Right lobe of liver (tissue), 6 donors: ENCODE measurements around the gene PIGR. TPM values are rescaled to one million over a fixed set of nuclear protein-coding genes. Genes with fewer than 3 reads are reported as not detected.
A peak's percentile ranks its signal among the peaks of the same experiment; 100 is the strongest.

ENCODE experiments used
- ATAC-seq, 4 donors: fragments of 200-7000 bp; cut with Tn5 transposase; one replicate each; pipeline ENCODE4 v1.9.1; 2020; ENCODE audit warnings: mild to moderate bottlenecking in 4 of 4, moderate library complexity in 4 of 4
- DNase-seq, 3 donors: peaks; one replicate each; pipeline ENCODE4 v3.0.0-alpha.2; 2020
- H3K27ac ChIP-seq, 3 donors: fragments of 200-600 bp; one replicate each; pipeline ENCODE4 v1.8.0; 2022
- H3K27me3 ChIP-seq, 2 donors: fragments of 200-600 bp; one replicate each; pipeline ENCODE4 v1.8.0; 2022
- H3K36me3 ChIP-seq, 4 donors: fragments of 200-600 bp; sonication (generic) in 1 of 4; one replicate each; pipeline versions ENCODE4 v1.5.1 to v1.8.0; 2017 to 2022; ENCODE audit warnings: control low read depth in 1 of 4
- H3K4me1 ChIP-seq, 4 donors: fragments of 200-600 bp; sonication (generic) in 1 of 4; one replicate each; pipeline versions ENCODE4 v1.5.1 to v1.8.0; 2017 to 2022; ENCODE audit warnings: control low read depth in 1 of 4
- H3K4me3 ChIP-seq, 3 donors: fragments of 200-600 bp; one replicate each; pipeline ENCODE4 v1.8.0; 2022
- H3K9me3 ChIP-seq, 4 donors: fragments of 200-600 bp; sonication (generic) in 1 of 4; one replicate each; pipeline versions ENCODE4 v1.5.1 to v1.8.0; 2017 to 2022; ENCODE audit warnings: control low read depth in 1 of 4
- POLR2A ChIP-seq: fragments of 450-650 bp; IDR thresholded peaks from one replicate; pipeline ENCODE4 v1.6.1; 2017; ENCODE audit warnings: antibody characterized with exemption, mild to moderate bottlenecking
- WGBS: methylation state at CpG from one replicate; pipeline ENCODE4 v1.1.6; 2018; ENCODE audit warnings: low coverage, low lambda C conversion rate; ENCODE audit not compliant: insufficient coverage; ENCODE audit errors: missing lambda C conversion rate; 5-methylcytosine and 5-hydroxymethylcytosine counted together
- intact Hi-C, 2 donors: fragments of 100-400 bp; cut with DNase I; formaldehyde crosslinking; loops; one replicate each; pipeline versions ENCODE4 v1.11.2 to v1.14.1; 2022
- total RNA-seq, 6 experiments: library from RNA; depleted of rRNA in 2 of 6; stranded (reverse); fragments of >200 nt in 2 of 6; fragmentation: NEBNext Ultra II Directional in 3 of 6; extraction: Animal tissue kit (Norgen Biotek cat#: 25700) in 3 of 6; gene quantifications; one replicate each; pipeline versions ENCODE4 v1.1.0 to v1.2.4, GENCODE V29; 2016 to 2023
- TF ChIP-seq, protein P1 (sequence below), 4 donors: fragments of 200-600 bp in 3 of 4; fragments of 450-650 bp in 1 of 4; IDR thresholded peaks; one replicate each; pipeline versions ENCODE4 v1.5.1 to v1.8.0; 2016 to 2022; ENCODE audit warnings: antibody characterized with exemption in 4 of 4, mild to moderate bottlenecking in 2 of 4
- donor health status: DM: no; HTN: yes; CAD: no.
- donor health status: DM: no; HTN: no; CAD: no.
- donor health status: DM: no; HTN: no; CAD: no.
- donor health status: DM: no; HTN: yes; CAD: no.
- donor health status: DM: no; HTN: yes; CAD: no.

Gene PIGR
- total RNA-seq, 6 experiments from 2014 or later, result 20.6 to 134 (median 85.1) TPM

DNA sequence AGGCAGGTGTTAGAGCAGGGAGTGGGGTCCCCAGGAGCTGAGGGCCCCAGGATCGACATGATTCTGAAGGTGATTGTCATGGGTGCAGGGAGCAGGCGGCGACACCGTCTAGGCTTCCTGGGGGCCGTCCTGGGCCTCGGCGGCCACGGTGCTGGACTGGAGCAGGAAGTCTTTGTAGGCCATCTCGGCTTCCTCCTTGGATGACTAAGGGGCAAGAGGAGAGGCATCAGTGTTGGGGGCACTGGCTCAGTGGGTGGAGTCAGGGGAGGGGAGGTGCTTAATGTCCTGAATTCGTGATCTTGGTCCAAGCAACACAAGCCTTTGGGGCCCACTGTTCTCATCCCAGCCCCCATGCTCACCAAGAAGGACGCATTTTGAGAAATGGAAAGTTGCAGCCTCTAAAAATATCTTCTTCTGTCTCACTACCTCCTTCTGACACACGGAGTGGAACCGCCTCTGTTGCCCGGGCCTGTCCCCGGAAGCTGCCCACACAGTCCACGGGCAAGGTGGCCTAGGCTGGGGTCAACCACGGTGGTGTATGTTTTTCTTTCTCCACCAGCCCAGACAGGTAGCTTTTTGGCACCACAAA is 16.0 kb downstream of the PIGR start:
- DNase-seq (no peak), ATAC-seq (peak; percentile 20 to 28 (median 24))
- intact Hi-C loops, result no loop called here
- no peak overlapping the region for H3K4me3 ChIP-seq
- H3K36me3 ChIP-seq, result no peaks in the 10 kb centered on the region
- no peak overlapping the region for H3K27ac ChIP-seq
- no peaks in the 10 kb centered on the region for H3K27me3 ChIP-seq
- H3K9me3 ChIP-seq, result no peaks in the 10 kb centered on the region
- WGBS, result 64% methylated on average over 16 of the region's 17 CpGs
- peaks cover 0 to 10% (median 0%) of the 10 kb centered on the region in 4 donors for H3K4me1 ChIP-seq
- TF ChIP-seq, protein P1, sequence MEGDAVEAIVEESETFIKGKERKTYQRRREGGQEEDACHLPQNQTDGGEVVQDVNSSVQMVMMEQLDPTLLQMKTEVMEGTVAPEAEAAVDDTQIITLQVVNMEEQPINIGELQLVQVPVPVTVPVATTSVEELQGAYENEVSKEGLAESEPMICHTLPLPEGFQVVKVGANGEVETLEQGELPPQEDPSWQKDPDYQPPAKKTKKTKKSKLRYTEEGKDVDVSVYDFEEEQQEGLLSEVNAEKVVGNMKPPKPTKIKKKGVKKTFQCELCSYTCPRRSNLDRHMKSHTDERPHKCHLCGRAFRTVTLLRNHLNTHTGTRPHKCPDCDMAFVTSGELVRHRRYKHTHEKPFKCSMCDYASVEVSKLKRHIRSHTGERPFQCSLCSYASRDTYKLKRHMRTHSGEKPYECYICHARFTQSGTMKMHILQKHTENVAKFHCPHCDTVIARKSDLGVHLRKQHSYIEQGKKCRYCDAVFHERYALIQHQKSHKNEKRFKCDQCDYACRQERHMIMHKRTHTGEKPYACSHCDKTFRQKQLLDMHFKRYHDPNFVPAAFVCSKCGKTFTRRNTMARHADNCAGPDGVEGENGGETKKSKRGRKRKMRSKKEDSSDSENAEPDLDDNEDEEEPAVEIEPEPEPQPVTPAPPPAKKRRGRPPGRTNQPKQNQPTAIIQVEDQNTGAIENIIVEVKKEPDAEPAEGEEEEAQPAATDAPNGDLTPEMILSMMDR (IDR thresholded peaks at IDR 0.05), result no peak
- no peak for TF ChIP-seq POLR2A

DNA sequence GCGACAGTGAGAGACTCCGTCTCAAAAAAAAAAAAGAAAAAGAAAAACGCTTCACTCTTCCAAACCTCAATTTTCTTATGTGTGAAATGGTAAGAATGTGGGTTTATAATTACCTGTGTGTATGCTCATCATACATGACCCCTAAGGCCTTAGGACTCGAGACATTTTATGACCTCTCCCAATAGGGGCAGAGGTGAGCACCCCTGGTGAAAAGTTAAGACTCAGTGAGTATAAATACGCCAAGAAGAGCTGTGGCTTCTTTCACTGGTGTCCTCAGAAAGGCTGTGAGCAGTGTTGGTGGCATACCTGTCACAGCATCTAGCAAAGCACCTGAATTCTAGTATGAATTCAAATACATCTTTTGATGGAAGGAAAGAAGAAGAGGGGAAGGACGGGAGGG is 16.7 kb downstream of the PIGR start:
- H3K27me3 ChIP-seq, result no peaks in the 10 kb centered on the region
- no peak overlapping the region for H3K27ac ChIP-seq
- WGBS, result 75% methylated on average over 6 of the region's 6 CpGs
- TF ChIP-seq, protein P1 (IDR thresholded peaks at IDR 0.05), result no peak
- TF ChIP-seq POLR2A, result no peak
- intact Hi-C loops, result no loop called here
- H3K4me3 ChIP-seq, result no peak overlapping the region
- H3K4me1 ChIP-seq, result peaks cover 0 to 12% (median 0%) of the 10 kb centered on the region in 4 donors
- ATAC-seq, result no peak
- DNase-seq, result no peak
- H3K36me3 ChIP-seq, result no peaks in the 10 kb centered on the region
- H3K9me3 ChIP-seq, result no peaks in the 10 kb centered on the region

DNA sequence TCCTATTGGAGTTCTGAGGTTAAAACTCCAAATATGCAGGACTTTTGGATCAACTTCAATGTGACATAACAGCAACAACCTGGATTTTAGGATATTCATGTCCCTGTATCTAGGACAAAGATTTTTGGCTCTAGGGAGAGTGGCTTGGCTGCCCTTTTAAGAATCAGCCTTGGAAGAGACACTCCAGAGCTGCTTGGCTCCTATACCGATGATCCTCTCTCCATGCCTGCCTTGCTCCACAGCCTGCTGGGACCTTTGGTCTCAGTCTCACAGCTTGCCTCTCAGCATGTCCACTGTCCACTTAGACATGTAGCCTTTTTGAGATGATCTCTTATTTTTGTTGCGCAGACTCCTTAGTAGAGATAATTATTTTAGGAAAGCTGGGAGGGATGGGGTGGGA is 20.0 kb downstream of the PIGR start:
- DNase-seq (peak in 1 of 3 donors; percentile 60), ATAC-seq (peak in 1 of 4 donors; percentile 34)
- TF ChIP-seq, protein P1 (IDR thresholded peaks at IDR 0.05), result no peak
- TF ChIP-seq POLR2A, result no peak
- intact Hi-C loops, result no loop called here
- H3K4me3 ChIP-seq, result no peak overlapping the region
- no peaks in the 10 kb centered on the region for H3K36me3 ChIP-seq
- H3K9me3 ChIP-seq, result no peaks in the 10 kb centered on the region
- H3K4me1 ChIP-seq, result peaks cover 0 to 18% (median 0%) of the 10 kb centered on the region in 4 donors
- no peaks in the 10 kb centered on the region for H3K27me3 ChIP-seq
- WGBS, result 50% methylated on average over 2 of the region's 2 CpGs
- H3K27ac ChIP-seq, result no peak overlapping the region

DNA sequence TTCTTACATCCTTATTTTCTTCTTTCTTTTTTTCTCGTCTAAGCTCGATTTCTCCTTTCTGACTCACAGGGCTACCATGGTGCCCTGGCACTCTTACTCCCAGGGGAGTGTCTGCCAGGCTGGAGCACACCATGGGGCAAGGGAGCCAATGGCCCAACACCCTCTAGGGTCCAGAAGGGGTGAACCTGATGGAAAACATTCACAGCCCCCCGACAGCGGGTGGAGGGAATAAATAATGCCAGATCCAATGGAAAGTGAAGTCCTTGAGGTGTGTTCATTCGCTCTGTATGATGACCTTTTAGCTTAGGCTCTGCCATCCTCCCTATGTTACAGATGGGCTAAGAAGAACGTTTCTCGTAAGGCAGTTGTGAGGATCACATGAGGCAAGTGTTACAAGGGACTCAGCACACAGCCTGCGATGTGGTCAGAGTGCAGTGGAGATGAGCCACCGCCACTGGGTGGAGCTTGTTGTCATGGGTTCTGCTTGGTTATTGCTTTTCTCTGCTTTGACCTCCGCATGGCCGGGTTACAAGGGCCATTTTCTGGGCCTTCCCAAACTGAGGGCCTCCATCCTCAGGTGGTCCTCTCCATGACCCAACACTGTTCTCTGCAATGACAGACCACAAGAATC is 21.0 kb downstream of the PIGR start:
- ATAC-seq, result peak; percentile 63 to 74 (median 68)
- no peak for TF ChIP-seq POLR2A
- TF ChIP-seq, protein P1 (IDR thresholded peaks at IDR 0.05), result peak in 3 of 4 donors; percentile 15 to 43 (median 24)
- no peaks in the 10 kb centered on the region for H3K27me3 ChIP-seq
- WGBS, result 64% methylated on average over 6 of the region's 11 CpGs
- no peak overlapping the region for H3K4me3 ChIP-seq
- H3K27ac ChIP-seq, result peak overlapping the region in 1 of 3 donors; percentile 0
- H3K9me3 ChIP-seq, result no peaks in the 10 kb centered on the region
- H3K4me1 ChIP-seq, result peaks cover 0 to 18% (median 0%) of the 10 kb centered on the region in 4 donors
- intact Hi-C loops, result no loop called here
- no peaks in the 10 kb centered on the region for H3K36me3 ChIP-seq
- DNase-seq, result peak; percentile 58 to 71 (median 68)
